ENCODE measurements around the gene RAB38.

Gene RAB38

GRCh38 chr11:88103337-88104206, 71.7 kb downstream of the RAB38 start:
- TF ChIP-seq GATA3 (IDR thresholded peaks at IDR 0.05; ENCODE audit: low read depth, low read length) = no peak
- no peak for TF ChIP-seq GATA2 (IDR thresholded peaks at IDR 0.05; ENCODE audit: low read depth, low read length)

GRCh38 chr11:88102598-88102934, 72.7 kb downstream of the RAB38 start:
- TF ChIP-seq GATA3 (IDR thresholded peaks at IDR 0.05; ENCODE audit: low read depth, low read length) (no peak), GATA2 (IDR thresholded peaks at IDR 0.05; ENCODE audit: low read depth, low read length) (no peak)

GRCh38 chr11:88101881-88102597, 73.2 kb downstream of the RAB38 start:
- TF ChIP-seq GATA3 (IDR thresholded peaks at IDR 0.05; ENCODE audit: low read depth, low read length) (no peak), GATA2 (IDR thresholded peaks at IDR 0.05; ENCODE audit: low read depth, low read length) (no peak)

DNA sequence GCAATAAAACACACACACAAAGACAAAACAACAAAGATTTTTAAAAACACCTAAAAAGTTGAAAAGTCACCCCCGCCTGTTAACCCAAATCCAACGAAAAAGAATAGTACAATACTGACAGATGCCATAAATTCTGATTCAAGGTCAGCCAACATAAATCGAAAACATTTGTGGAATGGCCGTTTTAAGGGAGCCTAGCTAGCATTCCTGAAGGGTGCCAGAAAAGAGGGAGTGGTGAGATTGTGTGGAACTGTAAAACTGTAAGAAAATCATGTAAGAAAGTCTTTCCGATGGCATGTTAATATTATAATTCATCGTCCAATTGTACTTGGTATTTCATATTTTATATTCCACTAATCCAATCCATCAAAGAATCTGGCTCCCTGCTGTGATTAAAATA, 75.1 kb downstream of the RAB38 start:
- no peak for TF ChIP-seq GATA3 (IDR thresholded peaks at IDR 0.05; ENCODE audit: low read depth, low read length)
- TF ChIP-seq GATA2 (IDR thresholded peaks at IDR 0.05; ENCODE audit: low read depth, low read length) = no peak

DNA sequence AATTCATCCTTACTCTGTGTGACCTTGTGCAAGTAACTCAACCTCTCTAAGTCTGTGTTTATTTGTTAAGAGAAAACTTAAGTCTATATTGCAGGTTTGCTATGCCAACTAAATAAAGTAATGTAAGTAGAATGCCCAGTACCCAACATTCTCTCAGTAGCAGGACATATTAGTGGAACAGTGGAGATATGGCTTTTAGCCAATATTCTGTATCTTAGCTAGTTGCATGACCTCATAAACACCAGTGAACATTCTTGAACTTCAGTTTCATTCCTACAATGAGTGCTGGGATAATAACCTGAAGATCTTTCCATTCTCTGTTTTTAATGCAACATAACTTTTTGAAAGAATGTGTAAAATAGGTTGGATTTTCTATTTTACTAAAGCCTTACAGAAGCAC, 77.0 kb downstream of the RAB38 start:
- no peak for TF ChIP-seq GATA2 (IDR thresholded peaks at IDR 0.05; ENCODE audit: low read depth, low read length)
- no peak for TF ChIP-seq GATA3 (IDR thresholded peaks at IDR 0.05; ENCODE audit: low read depth, low read length)

GRCh38 chr11:88089134-88089533, 86.1 kb downstream of the RAB38 start:
- TF ChIP-seq GATA3 (IDR thresholded peaks at IDR 0.05; ENCODE audit: low read depth, low read length) (no peak), GATA2 (IDR thresholded peaks at IDR 0.05; ENCODE audit: low read depth, low read length) (no peak)

DNA sequence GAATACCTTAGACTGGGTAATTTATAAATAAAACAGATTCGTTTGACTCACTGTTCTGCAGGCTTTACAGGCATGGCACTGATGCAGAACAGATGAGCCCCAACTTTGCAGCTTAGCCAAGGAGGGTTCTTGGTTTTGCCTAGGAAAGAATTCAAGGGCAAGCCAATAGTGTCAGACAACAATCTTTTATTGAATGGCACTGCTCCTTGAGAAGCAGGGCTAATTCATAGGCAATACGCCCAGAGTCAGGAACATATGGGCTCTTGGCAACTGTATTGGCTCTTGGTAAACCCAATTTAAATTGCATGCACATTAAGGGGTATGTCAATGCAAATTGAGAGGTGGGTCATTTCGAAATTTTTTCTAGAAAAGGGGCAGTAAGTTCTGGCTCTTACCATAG, 87.9 kb downstream of the RAB38 start:
- no peak for TF ChIP-seq GATA2 (IDR thresholded peaks at IDR 0.05; ENCODE audit: low read depth, low read length)
- TF ChIP-seq GATA3 (IDR thresholded peaks at IDR 0.05; ENCODE audit: low read depth, low read length) = no peak

GRCh38 chr11:88086297-88086696, 88.9 kb downstream of the RAB38 start:
- TF ChIP-seq GATA2 (IDR thresholded peaks at IDR 0.05; ENCODE audit: low read depth, low read length) (no peak), GATA3 (IDR thresholded peaks at IDR 0.05; ENCODE audit: low read depth, low read length) (no peak)

DNA sequence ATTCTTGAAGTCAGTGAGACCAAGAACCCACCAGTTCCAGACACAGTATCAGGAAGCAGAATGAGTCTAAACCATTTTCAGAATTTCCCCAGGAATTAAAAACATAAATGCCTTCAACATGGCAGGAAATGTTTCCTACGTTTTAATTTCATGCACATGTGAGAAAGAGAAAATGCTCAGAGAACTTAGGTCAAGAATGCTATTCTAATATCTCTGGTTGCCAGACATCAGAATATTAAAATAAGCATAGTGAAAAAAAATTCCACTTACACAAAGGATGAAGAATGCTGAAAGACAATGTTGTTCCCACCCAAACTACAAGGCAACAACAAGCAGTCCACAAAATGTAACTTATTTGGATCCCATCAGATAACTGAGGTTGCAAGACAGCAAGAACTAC, 104.8 kb downstream of the RAB38 start:
- no peak for TF ChIP-seq GATA3 (IDR thresholded peaks at IDR 0.05; ENCODE audit: low read depth, low read length)
- no peak for TF ChIP-seq GATA2 (IDR thresholded peaks at IDR 0.05; ENCODE audit: low read depth, low read length)

DNA sequence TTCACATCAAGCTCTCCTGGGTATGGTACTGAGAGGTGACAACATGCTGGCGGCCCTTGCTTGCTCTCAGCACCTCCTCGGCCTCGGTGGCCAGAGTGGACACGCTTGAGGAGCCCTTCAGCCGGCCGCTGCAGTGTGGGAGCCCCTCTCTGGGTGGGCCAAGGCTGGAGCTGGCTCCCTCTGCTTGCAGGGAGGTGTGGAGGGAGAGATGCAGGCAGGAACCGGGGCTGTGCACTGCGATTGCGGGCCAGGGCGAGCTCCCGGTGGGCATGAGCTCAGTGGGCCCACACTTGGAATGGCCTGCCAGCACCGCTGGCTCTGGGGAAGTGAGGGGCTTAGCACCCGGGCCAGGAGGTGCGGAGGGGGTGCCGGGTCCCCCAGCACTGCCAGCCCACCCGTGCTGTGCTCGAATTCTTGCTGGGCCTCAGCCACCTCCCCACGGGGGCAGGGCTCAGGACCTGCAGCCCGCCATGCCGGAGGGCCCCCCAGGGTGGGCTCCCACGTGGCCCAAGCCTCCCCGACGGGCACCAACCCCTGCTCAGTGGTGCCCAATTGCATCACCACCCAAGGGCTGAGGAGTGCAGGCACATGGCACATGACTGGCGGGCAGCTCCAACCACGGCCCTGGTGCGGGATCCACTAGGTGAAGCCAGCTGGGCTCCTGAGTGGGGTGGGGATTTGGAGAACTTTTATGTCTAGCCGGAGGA, 106.2 kb downstream of the RAB38 start:
- TF ChIP-seq GATA3 (IDR thresholded peaks at IDR 0.05; ENCODE audit: low read depth, low read length) (no peak), GATA2 (IDR thresholded peaks at IDR 0.05; ENCODE audit: low read depth, low read length) (no peak)

DNA sequence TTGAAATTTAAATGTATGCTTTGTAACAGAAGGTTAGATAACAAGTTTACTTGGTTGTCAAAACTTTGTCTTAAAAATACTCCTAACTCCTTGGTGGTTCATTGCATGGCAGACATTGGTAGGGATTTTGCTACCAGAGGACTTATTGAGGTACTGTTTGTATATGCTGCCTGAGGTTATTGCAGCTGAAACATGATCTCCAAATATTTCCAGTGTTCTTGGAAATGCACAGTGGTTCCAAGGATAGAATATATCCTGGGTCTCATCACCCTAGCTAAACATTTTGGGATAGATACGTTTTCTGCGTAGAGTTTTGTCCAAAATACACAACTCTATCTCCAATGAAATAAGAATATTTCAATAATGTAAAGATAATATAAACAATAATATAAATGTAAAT, 109.2 kb downstream of the RAB38 start:
- TF ChIP-seq GATA2 (IDR thresholded peaks at IDR 0.05; ENCODE audit: low read depth, low read length) (no peak), GATA3 (IDR thresholded peaks at IDR 0.05; ENCODE audit: low read depth, low read length) (no peak)

DNA sequence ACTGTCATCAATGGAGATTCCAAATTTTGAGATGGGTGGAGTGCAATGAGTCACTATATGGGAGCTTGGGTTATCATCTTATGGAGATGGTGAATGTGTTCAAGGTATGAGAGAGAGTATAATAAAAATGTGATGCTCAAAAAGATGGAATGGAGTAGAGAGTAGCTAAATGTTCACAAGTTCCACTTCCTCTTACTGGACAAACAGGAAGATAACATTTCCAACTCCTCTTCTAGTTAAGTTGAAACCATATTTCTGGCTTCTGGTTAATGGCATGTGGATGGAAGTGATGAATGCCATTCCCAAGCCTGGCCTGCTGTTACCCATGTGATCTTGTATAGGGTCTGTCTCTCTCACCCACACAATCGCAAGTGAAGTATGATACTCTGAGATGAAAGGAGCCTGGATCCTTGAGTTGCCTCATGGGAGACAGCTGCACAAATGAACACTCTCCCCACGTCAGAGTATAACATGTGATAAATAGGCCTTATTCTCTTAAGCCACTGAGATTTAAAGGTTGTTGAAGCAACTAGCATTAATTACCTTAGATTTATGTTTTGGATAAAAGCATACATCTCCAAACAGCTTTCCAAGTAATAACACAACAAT, 111.0 kb downstream of the RAB38 start:
- TF ChIP-seq GATA3 (IDR thresholded peaks at IDR 0.05; ENCODE audit: low read depth, low read length) (no peak), GATA2 (IDR thresholded peaks at IDR 0.05; ENCODE audit: low read depth, low read length) (no peak)
